A172 (cell line): ENCODE data around the gene DPH7. TPM values are rescaled to one million over a fixed set of nuclear protein-coding genes. Genes with fewer than 3 reads are reported as not detected.
"Not testable (repeated sequence)": the region's sequence is repeated elsewhere in the genome, so short reads cannot be mapped to it uniquely, and the experiment has no call there.

Experiments
- DNase-seq: peaks from one replicate; pipeline ENCODE4 v3.0.0-alpha.2; 2015; ENCODE audit warnings: low spot score
- total RNA-seq: library from RNA; depleted of rRNA; stranded (reverse); fragments of >200 nt; shearing (Covaris generic); gene quantifications from 2 replicates; pipeline ENCODE4 v1.2.3, GENCODE V29; 2014

Gene DPH7
- total RNA-seq, 1 experiment from 2014 or later = 56.0 TPM

DNA sequence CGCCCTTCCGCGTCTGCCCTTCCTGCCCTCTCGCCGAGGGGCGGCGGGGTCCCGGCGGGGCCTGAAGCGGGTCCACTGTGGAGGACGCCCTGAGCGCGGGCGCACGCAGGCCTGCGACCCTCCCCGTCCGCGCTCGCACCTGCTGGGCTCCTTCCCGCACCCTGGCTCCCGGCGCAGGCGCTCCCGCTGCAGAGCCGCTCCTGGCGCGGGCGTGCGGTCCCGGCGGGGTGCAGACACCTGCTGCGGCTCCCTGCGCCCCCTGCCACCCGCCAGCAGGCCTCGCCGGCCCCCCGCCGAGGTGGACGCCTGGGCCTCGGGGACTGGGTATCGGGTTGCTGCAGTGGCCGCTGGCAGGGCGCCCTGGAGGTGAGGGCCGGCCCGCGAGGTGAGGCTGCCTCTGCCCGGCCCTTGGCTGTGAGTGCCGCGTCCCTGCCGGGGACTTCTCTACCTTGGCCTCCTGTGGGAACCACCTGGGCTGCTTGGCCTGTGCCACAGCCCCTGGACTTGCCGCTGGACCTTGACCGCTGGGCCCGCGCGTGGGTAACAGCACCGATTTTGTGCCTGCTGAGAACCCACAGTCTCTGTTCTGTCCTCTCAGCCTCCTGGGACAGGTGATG is 27.4 kb upstream of the DPH7 start:
- no peak for DNase-seq

DNA sequence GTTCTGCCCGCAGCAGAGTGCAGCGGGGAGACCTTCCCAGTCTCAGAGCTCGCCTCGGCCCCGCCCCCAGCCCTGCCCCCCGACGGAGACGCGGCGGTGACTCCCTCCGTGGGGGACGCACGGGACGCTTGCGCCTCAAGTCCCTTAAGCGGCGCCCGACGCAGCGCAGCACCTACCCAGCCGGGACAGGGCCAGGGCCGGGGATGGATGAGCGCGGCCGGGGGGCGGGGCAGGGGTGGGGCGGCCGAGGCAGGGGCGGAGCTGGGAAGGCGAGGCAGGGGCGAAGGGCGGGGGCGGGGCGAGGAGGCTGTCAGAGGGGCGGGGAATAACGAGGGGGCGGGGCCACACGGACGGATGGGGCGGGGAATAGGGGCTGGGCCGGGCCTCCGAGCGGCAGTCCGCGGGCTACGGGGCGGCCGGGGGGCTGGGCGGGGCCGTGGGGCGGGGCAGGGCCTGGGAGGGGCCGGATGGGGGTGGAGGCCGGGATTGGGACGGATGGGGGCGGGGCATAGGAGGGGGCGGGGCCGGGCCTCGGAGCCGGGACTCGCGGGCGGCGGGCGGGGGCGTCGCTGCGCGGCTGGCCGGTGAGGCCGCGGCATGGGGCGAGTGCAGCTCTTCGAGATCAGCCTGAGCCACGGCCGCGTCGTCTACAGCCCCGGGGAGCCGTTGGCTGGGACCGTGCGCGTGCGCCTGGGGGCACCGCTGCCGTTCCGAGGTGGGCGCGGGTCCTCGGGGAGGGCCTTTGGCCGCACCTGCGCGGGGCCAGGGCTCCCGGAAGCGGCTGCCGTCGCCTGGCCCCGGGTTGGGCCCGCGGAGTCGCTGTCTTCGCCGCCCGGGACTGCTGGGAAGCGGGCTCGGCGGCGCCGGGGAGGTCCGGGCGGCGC is 26.6 kb upstream of the DPH7 start, which contains the start of gene ARRDC1:
Gene ARRDC1 (plus strand): TSS at position 566 of the 884 bp plus-strand sequence. CDS start 32 bp downstream, at position 598.
- peak; percentile 70 for DNase-seq

DNA sequence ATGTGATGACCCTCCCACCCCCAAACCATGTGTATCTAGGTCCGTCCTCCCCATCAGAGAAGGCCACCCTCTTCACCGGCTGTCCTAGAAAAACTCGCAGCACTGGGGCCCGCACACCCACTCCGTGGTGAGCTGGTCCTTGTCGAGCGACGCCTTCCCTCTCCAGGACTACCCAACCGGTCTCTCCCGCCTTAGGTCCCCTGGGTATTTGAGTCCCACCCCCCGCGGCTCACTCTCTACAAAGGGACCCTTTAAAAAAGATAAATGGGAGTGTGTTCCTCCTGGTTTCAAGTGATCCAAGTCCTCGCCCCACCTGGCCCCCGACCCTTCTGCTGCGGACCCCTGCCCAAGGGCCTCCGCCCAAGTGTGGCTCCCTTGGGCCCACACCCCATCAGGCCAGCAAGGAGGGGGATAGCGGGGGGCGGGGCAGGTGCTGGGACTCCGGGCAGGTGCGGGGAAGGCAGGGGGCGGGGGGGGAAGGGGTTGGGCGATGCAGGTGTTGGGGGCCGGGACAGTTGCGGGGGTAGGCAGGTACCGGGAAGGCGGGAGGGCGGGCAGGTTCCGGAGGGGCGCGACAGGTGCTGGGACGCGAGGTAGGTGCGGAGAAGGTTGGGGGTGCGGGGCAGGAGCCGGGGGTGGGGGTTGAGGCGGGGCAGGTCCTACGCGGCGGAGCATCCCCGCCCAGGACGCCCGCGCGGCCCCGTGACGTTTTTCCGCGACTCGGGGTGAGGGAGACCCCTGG is 25.8 kb upstream of the DPH7 start:
- no peak for DNase-seq

DNA sequence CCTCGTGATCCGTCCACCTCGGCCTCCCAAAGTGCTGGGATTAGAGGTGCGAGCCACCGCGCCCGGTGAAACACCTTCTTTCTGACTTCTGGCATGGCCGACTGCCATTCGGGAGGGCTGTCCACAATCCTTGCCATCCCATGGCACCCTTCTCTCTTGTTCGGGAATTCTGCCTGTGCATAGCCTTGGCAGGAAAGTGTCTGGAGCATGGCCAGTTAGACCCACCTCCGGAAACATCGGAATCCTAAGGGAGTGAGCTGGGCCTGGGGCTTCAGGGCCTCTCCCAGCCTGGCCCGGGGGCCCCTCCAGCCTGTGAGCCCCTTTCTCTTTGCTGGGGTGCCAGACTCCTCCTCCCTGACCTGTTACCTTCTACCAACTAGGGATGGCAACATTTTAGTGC is 25.2 kb upstream of the DPH7 start:
- no peak for DNase-seq

DNA sequence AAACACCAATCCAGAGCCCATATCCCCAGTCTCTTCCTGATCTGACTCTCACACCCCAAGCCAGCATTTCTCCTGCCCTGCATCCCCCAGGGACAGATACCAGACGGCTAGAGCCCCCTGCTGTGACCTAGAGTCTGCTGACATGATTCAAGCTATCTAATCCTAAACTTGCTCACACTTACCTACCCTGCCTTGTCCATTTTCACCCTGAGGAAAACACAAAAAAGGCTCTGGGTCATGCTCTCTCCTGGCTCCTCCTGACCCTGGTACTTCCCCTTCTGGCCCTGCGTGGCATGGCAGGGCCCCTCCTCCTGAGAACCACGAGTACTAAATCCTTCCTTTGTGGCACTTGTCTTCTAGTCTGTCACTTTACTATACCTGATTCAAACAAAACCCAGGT is 23.9 kb upstream of the DPH7 start:
- DNase-seq = no peak

DNA sequence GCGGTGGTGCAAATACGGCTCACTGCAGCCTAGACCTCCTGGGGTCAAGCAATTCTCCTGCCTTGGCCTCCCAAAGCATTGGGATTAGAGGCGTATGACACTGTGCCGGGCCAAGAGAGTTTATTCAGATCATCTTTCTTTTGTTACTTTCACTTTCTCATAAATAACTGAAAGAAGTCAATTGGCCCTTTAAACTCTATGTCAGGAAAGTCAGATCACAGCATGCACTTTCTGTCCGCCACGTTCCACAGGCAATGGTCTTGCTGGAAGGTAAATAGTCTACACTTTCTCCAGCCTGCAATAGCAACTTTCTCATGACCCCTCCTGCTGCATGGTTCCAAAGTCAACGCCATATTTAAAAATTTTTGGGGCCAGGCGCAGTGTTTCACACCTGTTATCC is 20.2 kb upstream of the DPH7 start:
- DNase-seq = no peak

DNA sequence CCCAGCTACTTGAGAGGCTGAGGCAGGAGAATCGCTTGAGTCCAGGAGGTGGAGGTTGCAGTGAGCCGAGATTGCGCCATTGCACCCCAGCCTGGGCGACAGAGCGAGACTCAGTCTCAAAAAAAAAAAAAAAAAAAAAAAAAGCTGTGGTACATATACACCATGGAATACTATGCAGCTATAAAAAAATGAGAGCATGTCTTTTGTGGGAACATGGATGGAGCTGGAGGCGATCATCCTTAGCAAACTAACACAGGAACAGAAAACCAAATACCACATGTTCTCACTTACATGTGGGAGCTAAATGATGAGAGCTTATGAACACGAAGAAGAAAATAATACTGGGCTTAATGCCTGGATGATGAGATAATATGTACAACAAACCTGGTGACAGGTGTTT is 17.9 kb upstream of the DPH7 start:
- not testable (repeated sequence) for DNase-seq

DNA sequence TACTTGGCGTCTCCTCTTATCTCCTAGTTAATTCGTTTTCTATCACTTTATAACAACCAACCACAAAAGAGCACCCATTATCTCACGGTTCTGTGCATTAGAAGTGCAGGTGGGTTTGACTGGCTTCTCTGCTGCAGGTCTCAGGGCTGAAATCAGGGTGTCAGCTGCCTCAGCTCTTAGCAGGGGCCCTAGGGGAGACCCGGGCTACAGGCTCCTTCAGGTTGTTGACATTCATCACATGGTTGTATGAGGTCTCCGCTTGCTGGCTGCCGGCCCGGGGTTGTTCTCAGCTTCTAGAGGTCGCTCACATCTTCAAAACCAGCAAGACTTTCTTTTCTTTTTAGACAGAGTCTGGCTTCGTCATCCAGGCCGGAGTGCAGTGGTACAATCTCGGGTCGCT is 14.5 kb upstream of the DPH7 start:
- DNase-seq = no peak

DNA sequence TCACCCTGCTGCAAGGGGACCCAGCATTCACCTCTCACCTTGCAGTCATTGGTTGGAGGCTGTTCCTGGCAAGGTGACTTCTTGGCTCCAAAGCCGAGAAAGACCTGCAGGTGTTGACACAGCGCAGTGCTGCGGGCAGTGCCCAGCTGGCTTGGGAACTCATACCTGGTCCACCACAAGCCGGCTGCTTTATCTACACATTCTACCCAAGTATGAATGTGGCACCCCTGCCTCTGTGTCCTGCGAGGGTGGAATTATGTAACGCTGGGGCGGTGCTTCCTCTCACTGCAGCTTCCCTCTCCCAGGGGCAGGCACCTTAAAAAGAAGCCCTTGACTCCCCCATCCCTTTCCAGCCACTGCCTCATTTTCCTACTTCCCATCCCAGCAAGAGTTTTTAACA is 14.0 kb upstream of the DPH7 start:
- no peak for DNase-seq

DNA sequence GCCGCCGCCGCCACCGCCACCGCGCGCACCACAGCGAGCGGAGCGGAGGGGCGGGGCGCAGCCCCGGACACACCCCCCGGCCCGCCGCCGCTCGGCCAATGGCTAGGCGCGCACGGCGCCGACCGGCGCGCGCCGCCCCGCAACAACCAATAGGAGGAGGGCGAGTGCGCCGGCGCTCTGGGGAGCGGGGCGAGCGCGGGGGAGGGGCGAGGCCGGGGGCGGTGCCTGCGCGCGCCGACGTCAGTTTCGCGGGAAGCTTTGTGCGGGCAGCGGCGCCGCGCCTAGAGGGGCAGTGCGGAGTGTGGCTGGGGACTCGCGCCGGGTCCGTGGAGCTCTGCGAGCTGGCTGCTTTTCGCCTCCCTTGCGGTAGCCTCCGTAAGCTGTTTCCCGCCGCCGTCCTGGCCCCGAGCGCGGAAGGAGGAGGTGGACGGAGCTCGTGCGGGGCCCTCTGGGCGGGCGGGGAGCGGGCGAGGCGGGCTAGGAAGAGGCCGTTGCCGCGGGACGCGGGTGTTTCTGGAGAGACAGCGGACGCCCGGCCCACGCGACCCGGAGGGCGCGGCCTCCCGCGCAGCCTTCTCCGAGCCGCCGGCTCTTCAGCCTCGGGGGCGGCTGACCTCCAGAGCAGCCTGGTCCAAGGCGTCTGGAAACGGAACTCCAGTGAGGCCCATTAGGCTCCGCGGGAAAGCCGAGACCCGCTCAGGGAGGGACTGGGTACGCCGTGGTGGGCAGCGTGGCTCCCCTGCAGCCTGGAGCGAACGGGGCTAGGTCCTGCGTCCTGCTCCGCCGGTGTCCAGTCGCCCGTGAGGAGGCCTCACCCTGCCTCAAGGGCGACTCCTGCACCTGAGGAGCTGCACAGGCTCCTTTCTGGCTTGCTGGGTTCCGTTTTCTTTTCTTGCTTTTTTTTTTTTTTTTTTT is 12.0 kb upstream of the DPH7 start, which contains the start of gene ZMYND19:
Gene ZMYND19 (minus strand): TSS at position 44 of the 915 bp plus-strand sequence. CDS start 249 bp downstream, outside the sequence.
- DNase-seq = peak; percentile 63

DNA sequence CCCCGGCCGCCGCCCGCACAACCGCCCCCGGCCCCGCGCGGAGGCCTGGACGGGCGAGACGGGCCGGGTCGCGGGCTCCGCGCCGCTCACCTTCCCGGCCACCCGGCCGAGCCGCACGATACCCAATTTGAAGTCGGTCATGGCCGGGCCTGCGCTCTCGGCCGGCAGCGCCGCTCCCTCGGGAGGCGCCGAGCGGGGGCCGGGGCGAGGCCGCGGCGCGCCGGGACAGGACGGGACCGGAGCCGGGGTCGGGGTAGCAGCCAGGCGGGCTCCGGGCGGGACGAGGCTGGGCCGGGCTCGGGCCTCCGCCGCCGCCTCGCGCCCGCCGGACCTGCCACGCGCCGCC is 11.4 kb upstream of the DPH7 start:
- DNase-seq = no peak

DNA sequence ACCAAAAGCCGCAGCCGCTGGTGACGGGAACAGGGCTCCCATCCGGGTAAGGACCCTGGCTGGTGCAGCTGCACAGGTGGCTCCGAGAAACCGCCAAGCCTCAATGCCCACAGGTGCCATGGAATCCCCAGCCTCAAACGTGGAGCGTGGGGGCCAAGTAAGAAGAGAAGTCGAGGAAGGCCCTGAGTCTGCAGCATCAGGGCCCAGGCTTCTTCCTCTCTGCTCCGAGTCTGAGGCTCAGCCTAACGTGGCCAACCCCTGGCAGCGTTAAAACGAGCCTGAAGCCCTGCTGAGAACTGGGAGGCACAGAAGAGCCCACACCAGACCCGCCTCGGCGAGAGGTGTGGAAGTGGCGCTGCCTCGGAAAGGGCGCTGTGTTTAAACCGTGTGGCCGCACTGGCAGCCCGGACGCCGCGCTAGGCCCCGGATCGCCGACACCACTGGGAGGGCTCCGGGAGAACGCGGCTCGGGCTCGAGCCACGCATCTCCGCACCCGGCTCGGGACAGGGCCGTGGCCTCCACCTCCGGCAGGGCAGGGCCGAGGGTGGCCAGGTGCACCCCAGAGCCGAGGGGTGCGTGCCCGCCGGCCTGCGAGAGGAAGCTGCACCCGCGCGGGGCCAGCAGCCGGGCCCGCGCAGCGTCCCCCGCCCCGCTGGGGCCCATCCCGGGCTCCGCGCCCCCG is 10.9 kb upstream of the DPH7 start:
- no peak for DNase-seq

DNA sequence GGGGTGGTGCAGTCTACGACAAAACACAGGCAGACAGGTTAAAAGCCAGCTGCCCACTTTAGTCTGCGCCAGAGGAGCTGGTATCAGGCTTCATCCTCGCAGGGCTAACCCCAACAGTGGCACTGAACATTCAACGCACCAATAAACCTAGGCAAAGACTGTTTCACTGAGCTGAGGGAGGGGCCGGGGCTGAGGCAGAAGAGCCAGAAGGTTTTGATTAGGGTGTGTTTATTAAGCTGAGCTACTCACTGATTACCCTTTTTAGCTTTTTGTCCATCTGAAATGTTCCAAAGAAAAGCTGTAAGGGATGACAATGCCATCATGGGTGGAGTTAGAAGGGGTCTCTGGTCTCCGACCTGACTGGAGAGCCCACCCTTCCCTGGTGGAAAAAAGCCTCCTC is 10.2 kb upstream of the DPH7 start:
- no peak for DNase-seq

DNA sequence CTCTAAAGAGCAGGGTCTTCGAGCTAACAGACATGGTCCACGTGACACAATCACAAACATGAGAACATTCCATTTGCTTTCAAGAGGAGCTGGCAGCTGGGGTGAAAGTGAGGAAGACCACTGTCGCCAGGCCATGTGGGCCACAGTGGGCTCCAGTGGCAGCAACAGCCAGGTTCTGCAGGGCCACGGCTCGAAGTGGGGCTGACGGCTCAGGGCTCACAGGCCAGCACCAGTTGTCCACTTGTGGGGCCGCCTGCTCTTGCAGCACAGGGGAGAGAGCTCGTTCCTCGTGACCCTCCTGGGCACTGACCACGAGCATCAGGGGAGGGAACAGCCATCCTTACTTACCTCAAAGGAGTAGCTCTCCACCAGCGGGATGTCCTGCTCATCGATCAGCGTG is 9.6 kb upstream of the DPH7 start:
- no peak for DNase-seq

DNA sequence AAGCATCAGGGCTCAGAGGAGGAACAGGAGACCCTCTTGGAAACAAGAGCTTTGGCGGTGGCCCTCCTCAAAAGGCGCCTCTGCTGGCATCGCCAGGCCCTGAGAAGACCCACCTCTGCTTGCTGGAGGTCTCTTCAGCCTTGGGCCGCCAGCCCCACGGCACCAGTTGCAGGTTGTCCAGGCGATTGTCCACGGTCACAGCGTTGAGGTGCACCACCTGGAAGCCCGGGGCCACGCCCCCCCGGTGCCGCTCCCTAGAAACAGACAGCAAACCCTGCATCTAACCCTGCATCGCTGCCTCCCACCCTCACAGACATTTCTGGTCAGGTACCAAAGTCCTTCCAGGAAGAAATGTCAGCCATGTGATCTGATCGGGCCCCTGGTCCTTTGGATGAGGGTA is 8.1 kb upstream of the DPH7 start:
- no peak for DNase-seq

DNA sequence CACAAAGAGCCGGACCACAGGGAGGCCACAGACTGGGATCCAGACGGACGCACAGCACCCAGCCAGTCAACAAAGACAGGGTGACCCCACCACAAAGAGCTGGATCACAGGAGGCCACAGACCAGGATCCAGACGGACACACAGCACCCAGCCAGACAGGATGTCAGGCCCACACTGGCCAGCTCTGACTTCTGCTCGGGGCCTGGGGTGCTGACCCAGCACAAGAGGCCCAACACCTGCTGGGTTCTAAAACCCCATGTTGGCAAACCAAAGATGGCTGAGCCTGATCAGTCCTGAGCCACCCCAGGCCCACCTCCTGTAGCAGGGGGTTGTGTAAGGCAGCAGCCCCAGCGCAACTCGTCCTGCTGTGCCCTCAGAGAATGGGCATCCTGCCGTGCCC is 5.2 kb upstream of the DPH7 start:
- DNase-seq = no peak

DNA sequence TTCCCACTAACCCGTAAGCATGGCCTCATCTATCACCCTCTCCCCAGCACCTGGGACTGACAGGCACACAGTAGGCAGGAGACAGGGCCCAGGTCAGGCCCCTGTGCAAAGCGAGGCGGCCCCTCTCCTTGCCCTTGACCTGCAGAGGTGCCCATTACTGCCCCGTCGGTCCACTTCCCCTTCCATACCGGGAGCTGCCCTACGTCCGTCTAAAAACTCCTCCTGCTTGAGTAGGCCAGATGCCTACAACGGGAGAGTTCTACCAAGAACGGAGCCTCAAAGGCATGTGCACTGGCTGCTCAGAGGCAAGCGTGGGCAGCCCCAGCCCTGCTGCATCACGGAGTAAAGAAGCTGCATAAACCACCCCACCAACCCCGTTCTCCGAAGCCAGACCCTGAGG is 4.6 kb upstream of the DPH7 start:
- no peak for DNase-seq

DNA sequence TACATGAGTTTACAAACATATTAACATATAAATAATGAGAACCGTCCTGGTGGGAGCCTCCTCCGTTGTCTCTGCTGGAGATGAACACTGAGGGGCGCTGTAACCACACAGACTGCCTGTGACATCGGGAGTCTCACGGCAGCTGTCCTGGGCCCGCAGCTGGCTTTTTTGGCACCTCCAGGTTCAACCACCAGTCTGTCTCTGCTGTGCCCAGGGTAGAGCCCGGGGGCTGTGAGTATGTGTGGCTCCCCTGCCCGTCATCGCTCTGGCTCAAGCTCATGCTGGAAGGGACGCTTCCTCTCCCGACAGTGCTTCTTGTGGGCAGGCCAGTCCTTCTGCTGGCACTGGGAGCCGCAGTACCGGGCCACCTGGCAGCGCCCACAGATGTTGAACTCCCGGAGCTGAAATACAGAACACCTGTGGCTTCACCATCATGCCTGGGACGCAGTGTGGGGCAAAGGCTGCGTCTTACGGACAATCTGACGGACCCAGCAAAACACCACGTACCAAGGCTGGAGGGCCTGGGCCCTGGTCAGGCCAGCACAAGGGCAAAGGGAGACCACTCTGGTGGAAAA is 3.6 kb upstream of the DPH7 start:
- no peak for DNase-seq

DNA sequence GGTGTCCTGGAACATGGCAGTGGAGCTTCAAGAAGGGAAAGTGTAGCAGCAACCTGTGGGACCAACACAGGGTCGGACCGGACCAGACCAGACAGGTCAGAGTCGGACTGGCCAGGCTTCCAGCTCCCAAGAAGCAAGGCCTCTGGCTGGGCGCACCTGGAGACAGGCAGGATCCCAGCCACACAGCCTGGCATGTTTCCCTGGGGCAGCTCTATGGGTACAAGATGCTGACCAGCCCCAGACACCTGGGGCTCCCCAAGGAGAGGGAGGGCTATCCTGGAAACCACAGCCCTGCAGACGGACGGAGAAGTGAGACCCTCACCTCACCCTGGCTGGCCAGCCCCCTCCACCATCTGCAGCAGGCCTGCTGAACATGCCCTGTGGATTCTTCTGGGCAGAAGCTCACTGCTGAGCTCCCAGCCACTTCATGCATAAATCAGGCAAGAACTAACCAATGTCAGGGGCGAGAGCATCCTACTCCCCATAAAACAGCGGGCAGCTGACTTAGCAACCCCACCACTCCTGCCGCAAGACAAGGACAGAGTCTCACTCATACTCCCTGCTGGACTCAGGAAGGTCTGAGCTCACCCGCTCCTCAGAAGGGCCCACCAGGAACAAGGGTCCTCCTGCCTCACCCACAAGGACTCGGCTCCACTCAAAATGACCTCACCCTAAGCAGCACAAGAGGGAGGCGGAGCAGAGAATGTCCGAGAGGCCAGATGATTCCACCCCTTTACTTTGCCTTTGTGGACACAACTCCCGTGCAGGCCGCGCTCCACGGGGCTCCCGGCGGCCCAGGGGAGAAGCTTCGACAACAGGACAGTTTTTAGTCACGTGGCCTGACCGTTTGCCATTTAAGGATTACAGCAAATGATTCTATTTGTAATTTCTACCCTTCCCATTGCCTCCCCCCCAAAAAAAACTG is 2.9 kb upstream of the DPH7 start:
- no peak for DNase-seq

DNA sequence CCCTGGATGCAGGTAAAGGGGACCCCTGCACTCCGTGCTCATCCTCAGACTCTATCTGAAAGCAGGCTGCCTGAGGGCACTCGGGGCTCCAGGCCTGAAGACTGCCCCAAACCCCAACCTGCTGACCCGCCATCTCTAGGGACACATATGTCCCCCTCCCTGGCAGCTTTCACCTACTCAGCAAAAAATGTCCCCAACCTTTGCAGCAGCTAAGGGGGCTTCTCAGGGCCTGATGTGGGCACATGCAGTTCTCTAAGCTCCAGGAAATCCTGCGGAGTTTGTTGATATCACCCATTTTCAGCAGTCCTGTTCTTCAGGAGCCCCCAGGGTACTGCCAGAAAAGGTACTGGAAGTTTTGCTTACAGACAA is 2.2 kb upstream of the DPH7 start:
- no peak for DNase-seq
